IMR-90 (cell line): Measurements from ENCODE around the gene ADRA1B.

Experiments
- MAZ ChIP-seq: IDR thresholded peaks from 2 replicates; pipeline ENCODE4 v1.6.1; 2012; ENCODE audit warnings: low read depth, mild to moderate bottlenecking, low read length, improper control_type of control experiment, moderate library complexity, borderline replicate concordance
- RAD21 ChIP-seq: IDR thresholded peaks from 2 replicates; pipeline ENCODE4 v1.6.1; 2012; ENCODE audit warnings: low read length, improper control_type of control experiment
- TF ChIP-seq, protein P1 (sequence below): conservative IDR thresholded peaks from 2 replicates; pipeline ENCODE4 v1.5.1; 2012; ENCODE audit warnings: mild to moderate bottlenecking, low read depth, low read length, improper control_type of control experiment

DNA sequence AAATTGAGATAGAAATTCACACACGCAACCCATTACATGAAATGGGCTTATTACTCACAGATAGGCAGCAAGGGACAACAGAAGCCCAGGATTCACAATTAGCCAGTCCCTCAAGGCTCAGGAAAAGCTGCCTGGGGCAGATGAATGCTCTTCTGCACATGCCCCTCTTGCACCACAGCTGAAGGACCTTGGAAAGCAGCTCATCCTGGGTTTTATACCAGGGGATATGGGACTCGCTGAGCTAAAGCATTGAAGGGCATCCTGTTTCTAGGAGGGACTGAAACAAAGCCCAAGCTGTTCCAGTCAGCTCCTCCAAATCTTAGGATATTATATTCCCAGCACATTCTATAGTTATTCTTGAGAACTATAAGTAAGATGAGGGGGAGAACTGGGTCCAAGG, 76.9 kb downstream of the ADRA1B start:
- no peak for TF ChIP-seq RAD21
- TF ChIP-seq MAZ: no peak
- TF ChIP-seq, protein P1, sequence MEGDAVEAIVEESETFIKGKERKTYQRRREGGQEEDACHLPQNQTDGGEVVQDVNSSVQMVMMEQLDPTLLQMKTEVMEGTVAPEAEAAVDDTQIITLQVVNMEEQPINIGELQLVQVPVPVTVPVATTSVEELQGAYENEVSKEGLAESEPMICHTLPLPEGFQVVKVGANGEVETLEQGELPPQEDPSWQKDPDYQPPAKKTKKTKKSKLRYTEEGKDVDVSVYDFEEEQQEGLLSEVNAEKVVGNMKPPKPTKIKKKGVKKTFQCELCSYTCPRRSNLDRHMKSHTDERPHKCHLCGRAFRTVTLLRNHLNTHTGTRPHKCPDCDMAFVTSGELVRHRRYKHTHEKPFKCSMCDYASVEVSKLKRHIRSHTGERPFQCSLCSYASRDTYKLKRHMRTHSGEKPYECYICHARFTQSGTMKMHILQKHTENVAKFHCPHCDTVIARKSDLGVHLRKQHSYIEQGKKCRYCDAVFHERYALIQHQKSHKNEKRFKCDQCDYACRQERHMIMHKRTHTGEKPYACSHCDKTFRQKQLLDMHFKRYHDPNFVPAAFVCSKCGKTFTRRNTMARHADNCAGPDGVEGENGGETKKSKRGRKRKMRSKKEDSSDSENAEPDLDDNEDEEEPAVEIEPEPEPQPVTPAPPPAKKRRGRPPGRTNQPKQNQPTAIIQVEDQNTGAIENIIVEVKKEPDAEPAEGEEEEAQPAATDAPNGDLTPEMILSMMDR: no peak
